Activated CD8-positive, alpha-beta T cell treated with anti-CD3 and anti-CD28 coated beads for 36 hours (primary cell): Measurements from ENCODE around the gene SNAPC2. TPM values are rescaled to one million over a fixed set of nuclear protein-coding genes. Genes with fewer than 3 reads are reported as not detected.

Experiments
- ATAC-seq: fragments of 200-7000 bp; cut with Tn5 transposase; one replicate; pipeline ENCODE4 v1.10.0; 2021; ENCODE audit warnings: mild to moderate bottlenecking, moderate library complexity
- CTCF ChIA-PET: fragments of 350-600 bp; sonication (Branson Sonifier 250); formaldehyde crosslinking; loops from one replicate; lab custom pipeline; 2021; ENCODE audit warnings: antibody characterized with exemption; lab: Charles Lee
- POLR2A ChIA-PET: fragments of 350-600 bp; sonication (Branson Sonifier 250); formaldehyde crosslinking; loops from one replicate; lab custom pipeline; 2021; ENCODE audit warnings: antibody characterized with exemption; lab: Charles Lee
- DNase-seq: peaks from one replicate; pipeline ENCODE4 v3.0.0-alpha.2; 2020
- H3K27ac Mint-ChIP-seq: one replicate; pipeline ENCODE4 v1.8.0; 2021; ENCODE audit warnings: mild to moderate bottlenecking, mixed read lengths
- H3K27me3 Mint-ChIP-seq: one replicate; pipeline ENCODE4 v1.8.0; 2021; ENCODE audit warnings: mixed read lengths
- H3K36me3 Mint-ChIP-seq: one replicate; pipeline ENCODE4 v1.8.0; 2021; ENCODE audit warnings: low read depth, mixed read lengths
- H3K4me1 Mint-ChIP-seq: one replicate; pipeline ENCODE4 v1.8.0; 2021; ENCODE audit warnings: low read depth, mixed read lengths
- H3K4me3 Mint-ChIP-seq: one replicate; pipeline ENCODE4 v1.8.0; 2021; ENCODE audit warnings: mild to moderate bottlenecking, moderate library complexity, mixed read lengths
- H3K9me3 Mint-ChIP-seq: one replicate; pipeline ENCODE4 v1.8.0; 2021; ENCODE audit warnings: mixed read lengths
- intact Hi-C: fragments of 100-400 bp; cut with micrococcal nuclease; formaldehyde crosslinking; loops from one replicate; pipeline ENCODE4 v1.10.0; 2022
- total RNA-seq, 2 experiments: library from RNA; stranded (reverse); gene quantifications; one replicate each; pipeline ENCODE4 v1.2.3, GENCODE V29; 2021
- TF ChIP-seq, protein P1 (sequence below): fragments of 200-600 bp; IDR thresholded peaks from one replicate; pipeline ENCODE4 v1.8.0; 2022; ENCODE audit warnings: antibody characterized with exemption, mild to moderate bottlenecking

SNAPC2 gene
- total RNA-seq, 2 experiments from 2014 or later: 16.0 to 18.2 TPM

DNA sequence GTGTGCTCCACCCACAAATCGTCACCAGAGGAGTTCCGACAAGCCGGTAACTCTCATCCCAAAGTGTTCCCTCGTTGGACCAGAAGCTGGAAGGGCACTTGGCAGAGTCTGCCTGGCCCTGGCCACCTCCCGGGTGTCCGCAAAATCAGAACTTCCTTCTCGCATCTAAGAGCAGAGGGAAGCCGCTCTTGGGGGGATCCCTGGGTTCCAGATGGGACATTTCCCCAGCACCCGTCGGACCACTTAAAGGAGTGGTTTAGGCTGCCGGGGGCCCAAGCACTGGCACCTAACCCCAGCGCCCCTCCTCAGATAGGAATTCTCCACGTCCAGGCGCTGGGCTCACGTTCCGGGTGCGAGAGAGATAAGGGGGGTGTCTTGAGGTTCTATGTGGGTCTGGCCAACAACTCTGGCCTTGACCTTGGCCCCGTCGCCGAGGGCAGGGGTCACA is 17.3 kb upstream of the SNAPC2 start:
- Mint-ChIP-seq H3K27ac (peak overlapping the region; percentile 86), H3K9me3 (no peaks in the 10 kb centered on the region), H3K36me3 (peaks cover 15% of the 10 kb centered on the region), H3K4me1 (peaks cover 18% of the 10 kb centered on the region), H3K27me3 (no peaks in the 10 kb centered on the region), H3K4me3 (peak overlapping the region; percentile 86)
- ChIA-PET CTCF (interaction anchor here (1.0 to 1.6 kb wide), 7 partner anchors 15 to 50 kb away, joined by 3 to 10 read pairs (median 4); partner anchors contain the start of genes SNAPC2 and TIMM44), POLR2A (interaction anchor here (1.5 to 1.6 kb wide), 2 partner anchors 14 to 21 kb away, joined by 5 to 13 read pairs; no protein-coding TSS in a partner anchor)
- TF ChIP-seq, protein P1, sequence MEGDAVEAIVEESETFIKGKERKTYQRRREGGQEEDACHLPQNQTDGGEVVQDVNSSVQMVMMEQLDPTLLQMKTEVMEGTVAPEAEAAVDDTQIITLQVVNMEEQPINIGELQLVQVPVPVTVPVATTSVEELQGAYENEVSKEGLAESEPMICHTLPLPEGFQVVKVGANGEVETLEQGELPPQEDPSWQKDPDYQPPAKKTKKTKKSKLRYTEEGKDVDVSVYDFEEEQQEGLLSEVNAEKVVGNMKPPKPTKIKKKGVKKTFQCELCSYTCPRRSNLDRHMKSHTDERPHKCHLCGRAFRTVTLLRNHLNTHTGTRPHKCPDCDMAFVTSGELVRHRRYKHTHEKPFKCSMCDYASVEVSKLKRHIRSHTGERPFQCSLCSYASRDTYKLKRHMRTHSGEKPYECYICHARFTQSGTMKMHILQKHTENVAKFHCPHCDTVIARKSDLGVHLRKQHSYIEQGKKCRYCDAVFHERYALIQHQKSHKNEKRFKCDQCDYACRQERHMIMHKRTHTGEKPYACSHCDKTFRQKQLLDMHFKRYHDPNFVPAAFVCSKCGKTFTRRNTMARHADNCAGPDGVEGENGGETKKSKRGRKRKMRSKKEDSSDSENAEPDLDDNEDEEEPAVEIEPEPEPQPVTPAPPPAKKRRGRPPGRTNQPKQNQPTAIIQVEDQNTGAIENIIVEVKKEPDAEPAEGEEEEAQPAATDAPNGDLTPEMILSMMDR: no peak
- DNase-seq (no peak), ATAC-seq (no peak)
- intact Hi-C loops: no loop called here

DNA sequence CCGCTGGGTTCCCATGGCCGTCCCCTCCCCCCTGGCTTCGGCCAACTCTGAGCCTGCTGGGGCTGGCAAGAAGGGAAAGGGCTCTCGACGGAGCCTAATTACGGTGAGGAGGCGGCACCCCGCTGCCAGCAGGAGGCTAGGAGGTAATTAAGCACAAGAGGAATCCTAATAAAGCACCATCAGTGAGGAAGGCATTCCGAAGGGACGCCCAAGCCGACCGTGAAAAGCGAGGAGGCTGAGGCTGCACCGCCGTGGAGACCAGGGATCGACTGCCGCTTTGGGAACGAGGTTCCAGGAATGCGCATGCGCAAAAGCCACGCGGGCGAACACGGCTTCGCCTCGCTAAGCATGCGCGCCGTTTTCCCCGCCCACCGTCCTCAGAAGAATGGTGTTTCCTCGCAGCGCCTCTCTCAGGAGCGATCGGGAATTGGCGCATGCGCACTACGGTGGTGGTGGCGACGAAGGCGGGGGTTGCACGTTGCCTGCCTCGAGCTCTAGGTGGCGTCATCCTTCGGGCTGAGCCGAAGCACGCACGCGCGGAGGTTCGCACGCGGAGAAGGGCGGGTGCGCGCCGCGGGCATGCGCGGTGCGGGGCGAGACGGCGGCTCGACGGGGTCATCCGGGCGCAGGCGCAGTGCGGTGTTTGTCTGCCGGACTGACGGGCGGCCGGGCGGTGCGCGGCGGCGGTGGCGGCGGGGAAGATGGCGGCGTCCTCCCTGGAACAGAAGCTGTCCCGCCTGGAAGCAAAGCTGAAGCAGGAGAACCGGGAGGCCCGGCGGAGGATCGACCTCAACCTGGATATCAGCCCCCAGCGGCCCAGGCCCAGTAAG is 16.7 kb upstream of the SNAPC2 start, which contains the start of gene MAP2K7:
Gene MAP2K7 (plus strand): TSS at position 634 of the 830 bp plus-strand sequence. CDS start 68 bp downstream, at position 702.
- Mint-ChIP-seq H3K4me3 (peak within 1 kb of the TSS; percentile 89), H3K4me1 (peaks cover 18% of the 10 kb centered on the region), H3K27ac (peak within 1 kb of the TSS; percentile 91), H3K36me3 (peaks cover 15% of the 10 kb centered on the region), H3K9me3 (no peaks in the 10 kb centered on the region), H3K27me3 (no peaks in the 10 kb centered on the region)
- DNase-seq: peak; percentile 100
- intact Hi-C loops: no loop called here
- CTCF ChIA-PET: interaction anchor here (0.6 to 1.5 kb wide), 9 partner anchors 14 to 306 kb away, joined by 3 to 10 read pairs (median 4); partner anchors contain the start of genes CTXN1, SNAPC2 and TIMM44
- POLR2A ChIA-PET: interaction anchor here (0.9 to 1.6 kb wide), 4 partner anchors 11 to 21 kb away, joined by 3 to 13 read pairs (median 9); partner anchors contain the start of genes SNAPC2 and TGFBR3L
- TF ChIP-seq, protein P1: peak; percentile 54
- peak; percentile 92 for ATAC-seq

DNA sequence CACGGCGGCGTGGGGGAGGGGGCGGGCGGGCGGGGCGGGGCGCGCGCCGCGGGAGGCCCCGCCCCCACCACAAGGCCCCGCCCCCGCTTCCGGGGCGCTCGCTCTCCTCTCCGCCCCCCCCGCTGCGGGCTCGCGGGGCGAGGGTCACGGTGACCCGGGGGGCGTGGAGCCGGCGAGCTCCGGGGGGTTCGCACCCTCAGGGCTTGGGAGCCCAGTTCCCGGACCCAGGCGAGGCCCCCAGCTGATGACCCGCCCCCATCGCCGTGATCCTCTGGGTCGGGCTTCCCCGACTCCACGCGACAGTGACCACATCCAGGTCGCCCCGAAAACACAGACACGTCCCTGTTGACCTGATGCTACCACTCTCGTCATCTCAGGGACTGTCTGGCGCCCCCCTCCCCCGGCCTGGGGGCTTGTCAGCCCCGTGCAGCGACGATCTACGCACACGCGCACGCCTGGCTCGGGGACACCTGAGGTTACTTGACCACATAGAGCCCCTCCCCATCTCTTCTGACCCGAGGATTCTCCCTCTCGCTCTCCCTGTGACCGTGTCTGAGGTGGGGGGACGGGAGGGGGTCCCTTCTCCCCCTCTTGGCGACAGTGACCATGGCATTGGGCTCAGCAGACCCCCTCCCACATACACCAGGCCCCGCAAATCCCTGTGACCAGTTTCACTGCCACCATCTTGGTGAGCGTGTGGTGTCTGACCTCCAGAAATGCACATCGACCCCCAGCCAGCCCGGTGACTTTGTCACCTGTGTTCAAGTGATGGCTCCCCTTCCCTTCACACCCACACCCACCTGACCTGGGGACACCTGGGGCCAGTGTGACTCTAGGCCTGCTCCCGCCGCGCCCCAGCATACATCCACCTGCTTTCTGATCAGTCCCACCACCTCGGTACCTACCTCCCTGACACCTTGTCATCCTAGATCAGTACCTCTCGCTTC is 15.8 kb upstream of the SNAPC2 start:
- Mint-ChIP-seq H3K36me3 (peaks cover 15% of the 10 kb centered on the region), H3K27me3 (no peaks in the 10 kb centered on the region), H3K27ac (peak overlapping the region; percentile 91), H3K4me3 (peak overlapping the region; percentile 89), H3K9me3 (no peaks in the 10 kb centered on the region), H3K4me1 (peaks cover 18% of the 10 kb centered on the region)
- ChIA-PET POLR2A (interaction anchor here (0.9 to 1.5 kb wide), 3 partner anchors 10 to 16 kb away, joined by 3 to 13 read pairs (median 13); partner anchors contain the start of genes SNAPC2 and TGFBR3L), CTCF (interaction anchor here (0.6 to 1.5 kb wide), 9 partner anchors 13 to 307 kb away, joined by 3 to 10 read pairs (median 4); partner anchors contain the start of genes CTXN1, SNAPC2 and TIMM44)
- ATAC-seq (peak; percentile 50), DNase-seq (peak; percentile 75)
- intact Hi-C loops: no loop called here
- TF ChIP-seq, protein P1: no peak

DNA sequence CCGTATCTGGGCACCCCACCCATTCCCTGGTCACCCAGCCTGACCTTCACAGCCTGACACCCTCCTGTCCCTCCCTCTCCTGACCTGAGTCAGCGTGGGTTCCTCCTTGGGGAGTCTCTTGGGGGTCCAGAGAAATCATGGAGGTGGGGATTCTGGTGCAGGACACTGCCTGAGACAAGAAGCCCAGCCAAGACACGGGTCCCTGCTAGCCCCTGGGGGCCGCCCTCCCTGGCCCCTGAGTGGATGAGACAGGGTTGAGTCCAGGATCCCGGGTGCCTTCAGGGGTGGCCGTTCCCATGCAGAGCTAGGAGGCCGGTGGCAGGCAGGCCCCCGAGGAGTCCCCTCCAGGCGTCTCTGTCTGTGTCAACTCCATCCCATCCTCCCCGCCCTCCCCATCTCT is 14.9 kb upstream of the SNAPC2 start:
- H3K9me3 Mint-ChIP-seq: no peaks in the 10 kb centered on the region
- TF ChIP-seq, protein P1: no peak
- ATAC-seq (no peak), DNase-seq (no peak)
- H3K36me3 Mint-ChIP-seq: peaks cover 15% of the 10 kb centered on the region
- peaks cover 18% of the 10 kb centered on the region for H3K4me1 Mint-ChIP-seq
- no peaks in the 10 kb centered on the region for H3K27me3 Mint-ChIP-seq
- ChIA-PET POLR2A (interaction anchor here (0.5 to 1.1 kb wide), 3 partner anchors 10 to 449 kb away, joined by 3 to 4 read pairs (median 3); no protein-coding TSS in a partner anchor), CTCF (no interaction called here)
- H3K27ac Mint-ChIP-seq: peak overlapping the region; percentile 91
- intact Hi-C loops: no loop called here
- peak overlapping the region; percentile 89 for H3K4me3 Mint-ChIP-seq
